NT2/D1 (cell line): ENCODE results near the gene TBC1D22A.

Experiments
- SUZ12 ChIP-seq: IDR thresholded peaks from 2 replicates; pipeline ENCODE4 v1.6.1; 2011; ENCODE audit not compliant: insufficient read length, insufficient read depth; ENCODE audit errors: extremely low read depth
- YY1 ChIP-seq: IDR thresholded peaks from 2 replicates; pipeline ENCODE4 v1.6.1; 2011; ENCODE audit not compliant: insufficient read length, insufficient read depth
- ZNF274 ChIP-seq: IDR thresholded peaks from 2 replicates; pipeline ENCODE4 v1.6.1; 2011; ENCODE audit warnings: mild to moderate bottlenecking, low read depth, low read length

DNA sequence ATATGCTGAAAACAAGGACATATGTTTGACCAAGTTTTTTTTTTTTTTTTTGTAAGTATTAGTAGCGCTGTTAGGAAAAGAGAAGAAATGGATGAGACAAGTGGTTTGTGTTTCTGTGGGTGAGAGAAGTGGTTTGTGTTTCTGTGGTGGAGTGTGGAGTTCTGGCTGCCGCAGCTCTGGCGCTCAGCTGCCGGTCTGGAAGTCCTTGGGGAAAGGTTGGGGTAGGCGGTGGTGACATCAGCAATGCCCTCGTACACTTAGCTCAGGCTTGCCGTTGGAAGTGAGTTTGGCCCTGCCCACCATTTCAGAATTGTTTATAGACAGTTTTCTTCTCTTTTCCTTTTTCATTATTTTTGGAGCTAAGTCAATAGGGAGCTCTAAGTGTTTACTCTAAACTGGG lies 116.6 kb downstream of the TBC1D22A start:
- TF ChIP-seq YY1 (no peak), ZNF274 (no peak), SUZ12 (no peak)
